ENCODE results near the gene ATCAY.

Gene ATCAY, protein sequence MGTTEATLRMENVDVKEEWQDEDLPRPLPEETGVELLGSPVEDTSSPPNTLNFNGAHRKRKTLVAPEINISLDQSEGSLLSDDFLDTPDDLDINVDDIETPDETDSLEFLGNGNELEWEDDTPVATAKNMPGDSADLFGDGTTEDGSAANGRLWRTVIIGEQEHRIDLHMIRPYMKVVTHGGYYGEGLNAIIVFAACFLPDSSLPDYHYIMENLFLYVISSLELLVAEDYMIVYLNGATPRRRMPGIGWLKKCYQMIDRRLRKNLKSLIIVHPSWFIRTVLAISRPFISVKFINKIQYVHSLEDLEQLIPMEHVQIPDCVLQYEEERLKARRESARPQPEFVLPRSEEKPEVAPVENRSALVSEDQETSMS

GRCh38 chr19:3880471-3881271, at the start of gene ATCAY:
Gene ATCAY, plus strand, starts transcription at chr19:3880685. Its CDS starts 5,083 bp downstream, at chr19:3885768.
- DNase-seq (ENCODE audit: low read depth), result no peak

DNA sequence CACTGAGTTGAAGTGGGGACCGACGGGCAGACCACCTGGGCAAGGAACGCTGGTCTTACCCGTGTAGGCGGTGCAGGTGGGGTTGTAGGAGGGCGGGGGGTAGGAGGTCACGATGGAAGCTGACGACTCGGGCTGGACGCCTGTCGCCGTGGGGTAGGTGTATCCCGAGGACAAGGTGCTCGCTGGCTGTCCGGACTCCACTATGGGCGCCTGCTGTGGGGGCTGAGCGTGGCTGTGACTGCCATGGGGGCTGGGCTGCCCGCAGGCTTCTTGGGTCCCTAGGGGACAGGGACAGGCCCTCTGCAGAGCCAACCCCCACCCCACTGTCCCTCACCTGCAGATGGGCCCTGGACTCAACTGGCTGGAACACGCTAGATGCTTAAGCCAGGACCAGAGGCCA, 48.9 kb upstream of the ATCAY start:
- no peak for DNase-seq (ENCODE audit: low read depth)

GRCh38 chr19:3832001-3832400, 48.5 kb upstream of the ATCAY start:
- no peak for DNase-seq (ENCODE audit: low read depth)

DNA sequence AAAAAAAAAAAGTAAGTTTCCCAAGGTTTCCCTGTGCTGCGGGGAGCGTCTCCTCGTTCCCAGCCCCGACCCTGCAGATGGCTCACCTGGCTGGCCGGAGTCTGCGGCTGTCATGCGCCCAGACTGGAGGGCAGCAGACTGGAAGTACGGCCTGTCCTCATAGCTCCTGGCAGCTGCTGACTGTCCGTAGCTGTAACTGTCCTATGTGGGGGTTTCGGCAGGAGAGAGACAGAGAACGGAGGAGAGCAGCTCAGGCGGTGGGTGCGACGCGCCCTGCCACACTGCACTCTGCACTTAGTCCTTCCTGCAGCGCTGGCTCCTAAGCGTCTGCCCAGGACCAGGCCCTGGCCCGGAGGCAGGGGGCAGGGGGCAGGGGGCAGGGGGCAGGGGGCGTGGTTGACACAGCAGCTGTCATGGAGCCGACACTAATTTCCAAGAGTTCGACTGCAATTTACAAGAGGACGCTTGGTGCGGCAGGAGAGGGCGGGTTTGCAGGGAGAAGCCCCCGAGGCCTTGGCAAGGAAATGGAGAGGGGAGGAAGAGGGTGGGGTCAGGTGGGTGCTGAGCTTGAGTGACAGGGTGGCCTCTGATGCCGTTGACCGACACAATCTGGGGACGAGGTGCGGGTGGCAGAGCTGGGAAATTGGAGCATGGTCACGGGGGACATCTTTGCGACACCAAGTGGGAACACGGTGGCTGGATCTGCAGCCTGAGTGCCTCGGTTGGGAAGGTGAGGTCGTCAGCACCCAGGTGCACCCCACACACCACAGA, 46.7 kb upstream of the ATCAY start:
- no peak for DNase-seq (ENCODE audit: low read depth)

GRCh38 chr19:3834349-3835054, 46.0 kb upstream of the ATCAY start:
- DNase-seq (ENCODE audit: low read depth), result no peak

GRCh38 chr19:3835055-3835435, 45.4 kb upstream of the ATCAY start:
- DNase-seq (ENCODE audit: low read depth), result no peak

DNA sequence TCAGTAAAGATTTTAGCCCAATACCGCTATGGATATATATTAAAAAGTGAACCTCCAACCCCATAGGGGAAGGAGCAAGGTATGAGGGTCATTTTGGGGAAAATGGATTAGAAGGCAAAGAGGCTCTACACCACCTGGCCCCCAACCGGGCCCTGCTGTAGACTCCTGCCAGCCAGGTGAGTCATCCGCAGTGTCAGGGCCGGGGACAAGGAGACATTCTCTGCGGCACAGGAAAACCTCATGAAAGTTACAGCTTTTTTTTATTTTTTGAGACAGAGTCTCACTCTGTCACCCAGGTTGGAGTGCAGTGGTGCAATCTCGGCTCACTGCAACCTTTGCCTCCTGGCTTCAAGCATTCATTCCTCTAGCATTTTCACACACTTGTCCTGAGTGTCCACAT, 43.6 kb upstream of the ATCAY start:
- DNase-seq (ENCODE audit: low read depth), result no peak

DNA sequence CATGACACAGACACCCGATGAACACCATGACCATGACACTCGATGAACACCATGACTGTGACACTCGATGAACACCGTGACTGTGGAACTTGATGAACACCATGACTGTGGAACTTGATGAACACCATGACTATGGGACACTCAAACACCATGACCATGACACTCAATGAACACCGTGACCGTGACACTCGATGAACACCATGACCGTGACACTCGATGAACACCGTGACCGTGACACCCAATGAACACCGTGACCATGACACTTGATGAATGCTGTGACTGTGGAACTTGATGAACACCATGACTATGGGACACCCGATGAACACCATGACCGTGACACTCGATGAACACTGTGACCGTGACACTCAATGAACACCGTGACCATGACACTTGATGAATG, 43.2 kb upstream of the ATCAY start:
- DNase-seq (ENCODE audit: low read depth), result no peak

GRCh38 chr19:3837922-3838321, 42.6 kb upstream of the ATCAY start:
- no peak for DNase-seq (ENCODE audit: low read depth)

- no peak for DNase-seq (ENCODE audit: low read depth)
These were observed 41.8 kb upstream of the ATCAY start for GRCh38 chr19:3838661-3839060.

- no peak for DNase-seq (ENCODE audit: low read depth)
These were observed 40.5 kb upstream of the ATCAY start for GRCh38 chr19:3839941-3840340.

- no peak for DNase-seq (ENCODE audit: low read depth)
These were observed 39.7 kb upstream of the ATCAY start for GRCh38 chr19:3840804-3841203.

DNA sequence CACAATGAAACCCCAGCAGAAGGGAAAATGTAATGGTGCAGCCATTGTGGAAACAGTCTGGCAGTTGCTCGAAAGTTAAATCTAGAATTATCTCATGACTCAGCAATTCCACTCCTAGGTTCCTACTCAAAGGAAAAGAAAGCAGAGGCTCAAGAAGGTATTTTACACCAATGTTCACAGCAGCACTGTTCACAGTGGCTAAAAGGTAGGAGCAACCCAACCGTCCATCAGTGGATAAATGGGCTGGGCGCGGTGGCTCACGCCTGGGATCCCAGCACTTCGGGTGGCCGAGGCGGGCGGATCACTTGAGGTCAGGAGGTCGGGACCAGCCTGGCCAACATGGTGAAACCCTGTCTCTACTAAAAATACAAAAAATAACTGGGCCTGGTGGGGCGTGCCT, 37.5 kb upstream of the ATCAY start:
- DNase-seq (ENCODE audit: low read depth), result no peak

GRCh38 chr19:3844596-3844995, 35.9 kb upstream of the ATCAY start:
- DNase-seq (ENCODE audit: low read depth), result no peak

DNA sequence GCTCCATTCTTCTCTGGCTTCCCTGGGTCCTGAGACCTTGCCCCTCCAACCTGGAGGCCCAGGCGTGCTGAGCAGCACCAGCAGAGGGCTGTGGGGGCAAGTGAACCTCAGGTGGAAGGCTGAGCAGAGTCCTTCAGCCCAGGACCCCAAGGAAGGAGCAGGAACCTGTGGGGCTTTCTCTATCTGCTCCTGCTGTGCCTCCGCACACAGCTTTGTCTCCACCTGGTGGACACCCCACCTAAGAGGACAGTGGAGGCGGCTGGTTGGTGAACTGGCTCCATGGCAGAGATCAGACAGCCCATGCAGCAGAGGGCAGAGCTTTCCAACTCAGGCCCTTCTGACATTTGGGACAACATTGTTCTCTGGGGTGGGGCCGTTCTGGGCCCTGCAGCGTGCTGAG, 31.4 kb upstream of the ATCAY start:
- no peak for DNase-seq (ENCODE audit: low read depth)

DNA sequence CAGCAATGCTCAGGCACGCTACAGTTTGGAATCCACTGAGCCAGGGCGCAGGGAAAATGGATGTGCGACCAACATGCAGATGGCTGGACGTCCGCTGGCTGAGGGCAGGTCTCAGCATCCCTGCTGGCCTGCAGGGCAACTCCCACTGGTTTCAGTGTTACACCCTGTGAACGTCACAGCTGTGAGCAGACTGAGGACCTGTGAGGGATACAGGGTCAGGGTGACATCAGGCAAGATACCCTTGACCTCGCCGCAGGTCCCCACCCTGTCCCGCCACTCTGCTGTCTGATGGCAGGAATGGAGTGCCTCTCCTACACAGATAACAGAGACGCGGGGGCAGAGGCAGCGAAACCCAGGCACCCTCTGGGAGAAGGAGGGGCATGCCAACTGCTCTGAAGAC, 30.7 kb upstream of the ATCAY start:
- DNase-seq (ENCODE audit: low read depth), result no peak

- DNase-seq (ENCODE audit: low read depth), result no peak
These were observed 30.0 kb upstream of the ATCAY start for GRCh38 chr19:3850320-3850972.

DNA sequence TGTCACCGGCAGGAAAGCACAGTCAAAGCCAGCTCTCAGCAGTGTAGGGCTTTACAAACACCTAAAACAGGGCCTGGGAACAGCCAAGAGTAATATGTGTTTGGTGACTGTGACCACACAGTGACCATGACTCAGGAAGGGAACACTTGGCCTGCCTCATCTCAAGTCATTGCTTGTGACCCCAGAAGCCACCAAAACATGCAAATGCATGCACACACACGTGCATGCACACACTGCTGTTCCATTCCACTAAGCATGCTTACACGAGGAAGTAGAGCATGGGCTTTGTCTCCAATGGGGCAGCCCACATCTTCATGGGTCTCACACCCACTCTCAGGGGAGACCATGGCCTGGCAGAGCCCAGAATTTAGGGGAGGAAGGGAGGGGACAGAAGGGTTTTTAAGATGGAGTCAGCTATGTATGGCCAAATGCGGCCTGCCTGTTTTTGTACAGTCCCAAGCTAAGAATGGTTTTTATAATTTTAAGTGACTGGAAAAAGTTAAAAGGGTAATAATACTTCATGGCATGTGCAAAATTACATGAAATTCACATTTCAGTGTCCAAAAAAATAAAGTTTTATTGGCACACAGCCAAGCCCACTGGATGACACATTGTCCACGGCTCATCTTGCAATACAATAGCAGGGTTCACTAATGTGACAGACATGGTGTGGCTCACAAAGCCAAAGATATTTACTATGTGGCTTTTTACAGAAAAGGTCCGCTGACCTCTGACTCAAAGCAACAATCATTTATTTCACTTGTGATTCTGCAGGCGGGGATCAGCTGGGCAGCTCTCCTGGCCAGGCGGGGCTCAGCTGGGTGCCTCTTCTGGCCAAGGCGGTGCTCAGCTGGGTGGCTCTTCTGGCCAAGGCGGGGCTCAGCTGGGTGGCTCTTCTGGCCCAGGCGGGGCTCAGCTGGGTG, 29.0 kb upstream of the ATCAY start:
- no peak for DNase-seq (ENCODE audit: low read depth)

- DNase-seq (ENCODE audit: low read depth), result no peak
These were observed 28.3 kb upstream of the ATCAY start for GRCh38 chr19:3852177-3852511.

- peak; percentile 50 for DNase-seq (ENCODE audit: low read depth)
These were observed 27.8 kb upstream of the ATCAY start for GRCh38 chr19:3852614-3853254.

Measured in GM04503 (cell line).